Measurements from ENCODE around the gene FBXL7. TPM values are rescaled to one million over a fixed set of nuclear protein-coding genes. Genes with fewer than 3 reads are reported as not detected.

The FBXL7 gene
- total RNA-seq, 2 experiments from 2014 or later, result not detected

- H3K9me3 Mint-ChIP-seq, result peaks cover 14% of the 10 kb centered on the region
- DNase-seq, result no peak
- H3K27ac Mint-ChIP-seq, result no peak overlapping the region
- POLR2A ChIA-PET, result no interaction called here
- no peaks in the 10 kb centered on the region for H3K36me3 Mint-ChIP-seq
- H3K4me1 Mint-ChIP-seq, result no peaks in the 10 kb centered on the region
- H3K27me3 Mint-ChIP-seq, result no peaks in the 10 kb centered on the region
- no peak for ATAC-seq (ENCODE audit: low read depth)
- H3K4me3 Mint-ChIP-seq, result no peak overlapping the region
These were observed 227.4 kb downstream of the FBXL7 start for GRCh38 chr5:15727375-15727774.

- POLR2A ChIA-PET, result no interaction called here
These were observed 228.8 kb downstream of the FBXL7 start for GRCh38 chr5:15728811-15729210.

GRCh38 chr5:15731699-15732098 lies 231.7 kb downstream of the FBXL7 start:
- H3K4me3 Mint-ChIP-seq, result no peak overlapping the region
- DNase-seq (no peak), ATAC-seq (ENCODE audit: low read depth) (no peak)
- H3K27ac Mint-ChIP-seq, result no peak overlapping the region
- POLR2A ChIA-PET, result no interaction called here
- H3K27me3 Mint-ChIP-seq, result no peaks in the 10 kb centered on the region
- no peaks in the 10 kb centered on the region for H3K36me3 Mint-ChIP-seq
- peaks cover 14% of the 10 kb centered on the region for H3K9me3 Mint-ChIP-seq
- no peaks in the 10 kb centered on the region for H3K4me1 Mint-ChIP-seq

More at GRCh38 chr5:15728811-15729210, 228.8 kb downstream of the FBXL7 start:
- ATAC-seq (ENCODE audit: low read depth), result no peak
- Mint-ChIP-seq H3K27ac (no peak overlapping the region), H3K27me3 (no peaks in the 10 kb centered on the region), H3K4me3 (no peak overlapping the region), H3K4me1 (no peaks in the 10 kb centered on the region), H3K36me3 (no peaks in the 10 kb centered on the region), H3K9me3 (peaks cover 14% of the 10 kb centered on the region)
- no peak for DNase-seq

- Mint-ChIP-seq H3K36me3 (no peaks in the 10 kb centered on the region), H3K4me3 (no peak overlapping the region), H3K27ac (no peak overlapping the region), H3K27me3 (no peaks in the 10 kb centered on the region), H3K4me1 (no peaks in the 10 kb centered on the region), H3K9me3 (peaks cover 5% of the 10 kb centered on the region)
- DNase-seq, result no peak
- ATAC-seq (ENCODE audit: low read depth), result no peak
- POLR2A ChIA-PET, result no interaction called here
These were observed 234.1 kb downstream of the FBXL7 start for GRCh38 chr5:15734058-15734457.

- Mint-ChIP-seq H3K36me3 (no peaks in the 10 kb centered on the region), H3K27me3 (no peaks in the 10 kb centered on the region), H3K4me3 (no peak overlapping the region), H3K4me1 (no peaks in the 10 kb centered on the region), H3K27ac (no peak overlapping the region), H3K9me3 (peaks cover 2% of the 10 kb centered on the region)
- POLR2A ChIA-PET, result no interaction called here
- DNase-seq, result no peak
- no peak for ATAC-seq (ENCODE audit: low read depth)
These were observed 237.2 kb downstream of the FBXL7 start for GRCh38 chr5:15737036-15737821.

GRCh38 chr5:15737871-15738664 lies 238.1 kb downstream of the FBXL7 start:
- Mint-ChIP-seq H3K4me3 (no peak overlapping the region), H3K27ac (no peak overlapping the region), H3K9me3 (peaks cover 5% of the 10 kb centered on the region), H3K27me3 (no peaks in the 10 kb centered on the region), H3K4me1 (no peaks in the 10 kb centered on the region), H3K36me3 (no peaks in the 10 kb centered on the region)
- ATAC-seq (ENCODE audit: low read depth), result no peak
- POLR2A ChIA-PET, result no interaction called here
- no peak for DNase-seq

- H3K36me3 Mint-ChIP-seq, result no peaks in the 10 kb centered on the region
- DNase-seq (no peak), ATAC-seq (ENCODE audit: low read depth) (no peak)
- POLR2A ChIA-PET, result no interaction called here
- H3K27ac Mint-ChIP-seq, result no peak overlapping the region
- H3K9me3 Mint-ChIP-seq, result peaks cover 9% of the 10 kb centered on the region
- no peaks in the 10 kb centered on the region for H3K27me3 Mint-ChIP-seq
- no peaks in the 10 kb centered on the region for H3K4me1 Mint-ChIP-seq
- H3K4me3 Mint-ChIP-seq, result no peak overlapping the region
These were observed 240.4 kb downstream of the FBXL7 start for GRCh38 chr5:15740383-15740782.

- Mint-ChIP-seq H3K27ac (no peak overlapping the region), H3K4me1 (no peaks in the 10 kb centered on the region), H3K27me3 (no peaks in the 10 kb centered on the region), H3K36me3 (no peaks in the 10 kb centered on the region), H3K9me3 (peaks cover 11% of the 10 kb centered on the region), H3K4me3 (no peak overlapping the region)
- ATAC-seq (ENCODE audit: low read depth) (no peak), DNase-seq (no peak)
- POLR2A ChIA-PET, result no interaction called here
These were observed 241.6 kb downstream of the FBXL7 start for GRCh38 chr5:15741591-15741990.

- Mint-ChIP-seq H3K27ac (no peak overlapping the region), H3K36me3 (no peaks in the 10 kb centered on the region), H3K9me3 (peaks cover 12% of the 10 kb centered on the region), H3K4me3 (no peak overlapping the region), H3K4me1 (no peaks in the 10 kb centered on the region), H3K27me3 (no peaks in the 10 kb centered on the region)
- POLR2A ChIA-PET, result no interaction called here
- ATAC-seq (ENCODE audit: low read depth) (no peak), DNase-seq (no peak)
These were observed 246.9 kb downstream of the FBXL7 start for GRCh38 chr5:15746833-15747232.

- DNase-seq (no peak), ATAC-seq (ENCODE audit: low read depth) (no peak)
- H3K36me3 Mint-ChIP-seq, result no peaks in the 10 kb centered on the region
- peaks cover 10% of the 10 kb centered on the region for H3K9me3 Mint-ChIP-seq
- POLR2A ChIA-PET, result no interaction called here
- no peaks in the 10 kb centered on the region for H3K27me3 Mint-ChIP-seq
- no peak overlapping the region for H3K27ac Mint-ChIP-seq
- H3K4me1 Mint-ChIP-seq, result no peaks in the 10 kb centered on the region
- H3K4me3 Mint-ChIP-seq, result no peak overlapping the region
These were observed 248.3 kb downstream of the FBXL7 start for GRCh38 chr5:15748266-15748665.

GRCh38 chr5:15752663-15753285 lies 252.8 kb downstream of the FBXL7 start:
- H3K9me3 Mint-ChIP-seq, result peaks cover 3% of the 10 kb centered on the region
- H3K27ac Mint-ChIP-seq, result no peak overlapping the region
- no peak overlapping the region for H3K4me3 Mint-ChIP-seq
- no peak for DNase-seq
- H3K27me3 Mint-ChIP-seq, result no peaks in the 10 kb centered on the region
- ATAC-seq (ENCODE audit: low read depth), result no peak
- H3K4me1 Mint-ChIP-seq, result no peaks in the 10 kb centered on the region
- H3K36me3 Mint-ChIP-seq, result no peaks in the 10 kb centered on the region
- POLR2A ChIA-PET, result no interaction called here

GRCh38 chr5:15753752-15754151 lies 253.8 kb downstream of the FBXL7 start:
- Mint-ChIP-seq H3K9me3 (peaks cover 3% of the 10 kb centered on the region), H3K4me3 (no peak overlapping the region), H3K4me1 (no peaks in the 10 kb centered on the region), H3K36me3 (no peaks in the 10 kb centered on the region), H3K27ac (no peak overlapping the region), H3K27me3 (no peaks in the 10 kb centered on the region)
- ATAC-seq (ENCODE audit: low read depth), result no peak
- POLR2A ChIA-PET, result no interaction called here
- DNase-seq, result no peak

- no peak for DNase-seq
- no peaks in the 10 kb centered on the region for H3K36me3 Mint-ChIP-seq
- no peak for ATAC-seq (ENCODE audit: low read depth)
- no peaks in the 10 kb centered on the region for H3K4me1 Mint-ChIP-seq
- peaks cover 2% of the 10 kb centered on the region for H3K9me3 Mint-ChIP-seq
- no peak overlapping the region for H3K27ac Mint-ChIP-seq
- no peak overlapping the region for H3K4me3 Mint-ChIP-seq
- POLR2A ChIA-PET, result no interaction called here
- H3K27me3 Mint-ChIP-seq, result no peaks in the 10 kb centered on the region
These were observed 257.1 kb downstream of the FBXL7 start for GRCh38 chr5:15757103-15757502.

- Mint-ChIP-seq H3K9me3 (peaks cover 3% of the 10 kb centered on the region), H3K27ac (no peak overlapping the region), H3K36me3 (no peaks in the 10 kb centered on the region), H3K4me3 (no peak overlapping the region), H3K4me1 (no peaks in the 10 kb centered on the region), H3K27me3 (no peaks in the 10 kb centered on the region)
- no peak for ATAC-seq (ENCODE audit: low read depth)
- DNase-seq, result no peak
- POLR2A ChIA-PET, result no interaction called here
These were observed 257.6 kb downstream of the FBXL7 start for GRCh38 chr5:15757619-15758018.
